Muscle of back (tissue), 13 donors: ENCODE data around the gene CCDC17. TPM values are rescaled to one million over a fixed set of nuclear protein-coding genes. Genes with fewer than 3 reads are reported as not detected.
A peak's percentile ranks its signal among the peaks of the same experiment; 100 is the strongest.

Source experiments
- DNase-seq, 3 donors: peaks; one replicate each; pipeline versions ENCODE4 v3.0.0 to v3.0.0-alpha.2; 2013
- long read RNA-seq, 9 donors: transcript quantifications; one replicate each; lab custom pipeline, GENCODE V29; 2026
- polyA plus RNA-seq, 10 donors: library from polyadenylated mRNA; unstranded; fragments of 120-200 nt; gene quantifications; one replicate each; pipeline ENCODE4 v1.2.1, GENCODE V29; 2013; ENCODE audit not compliant: insufficient read length in 10 of 10

The CCDC17 gene
- 1 to 10 TPM in 8 of 10 donors, under 1 TPM in 2; 0.55 to 3.0 (median 1.4) TPM for polyA plus RNA-seq
- long read RNA-seq, donor 1: 0 reads
- long read RNA-seq, donor 2: 0 reads
- long read RNA-seq, donor 3: 0 reads
- long read RNA-seq, donor 4: 0 reads
- long read RNA-seq, donor 5: 0 reads
- long read RNA-seq, donor 6: 0 reads
- long read RNA-seq, donor 7: 0 reads
- long read RNA-seq, donor 8: 0 reads
- long read RNA-seq, donor 9: 0 reads

DNA sequence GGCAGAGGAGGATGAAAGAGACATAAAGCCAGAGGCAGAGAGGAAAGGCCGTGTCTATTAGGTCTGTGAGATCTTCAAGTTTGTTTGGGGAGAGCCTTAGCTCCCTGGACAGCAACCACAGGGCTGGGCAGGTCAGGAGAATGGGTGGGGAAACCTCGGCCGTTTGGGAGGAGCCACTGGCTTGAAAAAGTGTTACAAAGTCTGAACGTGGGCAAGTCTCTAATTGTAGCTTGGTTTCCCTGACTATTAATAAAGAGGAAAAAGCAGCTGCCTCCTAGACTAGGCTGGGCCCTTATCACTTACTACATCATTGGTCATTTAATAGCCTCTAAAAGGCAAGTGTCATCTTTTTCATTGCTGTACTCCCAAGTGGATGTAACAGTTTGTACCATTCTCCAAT is at the start of gene CCDC17:
TSS of gene CCDC17 (minus strand) at position 83 of the 400 bp plus-strand sequence. CDS start 145 bp downstream, outside the sequence.
- peak in 1 of 3 donors; percentile 22 for DNase-seq

DNA sequence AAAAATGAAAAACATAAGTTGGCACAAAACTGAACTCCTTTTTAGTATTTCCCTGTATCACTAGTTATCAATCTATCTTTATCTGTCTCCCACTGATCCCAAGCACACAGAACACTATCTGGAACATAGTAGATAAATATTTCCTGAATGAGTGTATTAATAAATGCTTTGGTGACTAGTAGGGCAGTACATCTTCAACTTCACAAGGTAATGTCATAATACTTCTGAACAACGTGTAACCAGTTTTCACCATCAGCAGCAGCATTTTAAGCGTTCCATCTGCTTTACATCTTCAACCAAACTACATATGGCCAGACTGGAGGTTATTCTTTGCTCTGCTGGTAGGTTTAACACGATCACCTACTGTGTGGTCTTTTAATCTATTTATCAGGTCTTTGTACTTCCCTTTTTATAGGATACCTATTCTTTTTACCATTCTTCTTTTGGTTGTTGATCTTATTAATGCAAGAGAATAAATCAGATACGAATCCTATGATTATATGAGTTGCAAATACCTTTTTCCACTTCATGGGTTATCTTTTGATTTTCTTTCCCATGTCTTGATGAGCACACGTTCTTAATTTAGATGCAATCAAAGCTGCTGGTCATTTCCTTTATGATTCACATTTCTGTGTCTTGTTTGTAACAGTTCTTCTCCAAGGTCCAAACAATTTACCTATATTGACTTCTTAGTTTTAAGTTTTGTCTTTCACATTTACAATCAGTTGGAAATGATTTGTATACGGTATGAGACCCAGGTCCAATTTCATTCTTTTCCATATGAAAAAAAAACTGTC is 46.2 kb upstream of the CCDC17 start:
- DNase-seq: peak in 1 of 3 donors; percentile 14

DNA sequence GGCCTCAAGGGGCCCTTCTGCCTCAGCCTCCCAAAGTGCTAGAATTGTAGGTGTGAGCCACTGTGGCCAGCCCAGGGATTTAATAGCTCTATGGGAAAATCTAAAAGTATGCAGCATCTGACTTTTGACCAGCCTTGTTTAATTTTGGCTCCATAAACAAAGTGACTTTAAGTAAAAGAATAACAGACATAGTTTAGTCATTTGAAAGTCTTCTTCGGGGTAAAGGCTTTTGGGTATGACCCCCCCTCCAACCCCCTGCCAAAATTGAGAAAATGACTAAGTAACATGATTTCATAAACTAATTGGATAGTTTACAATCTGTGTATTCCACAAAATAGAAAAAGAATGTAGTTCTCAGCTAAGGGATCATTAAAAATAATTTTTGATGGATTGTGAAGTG is 45.5 kb upstream of the CCDC17 start:
- no peak for DNase-seq

DNA sequence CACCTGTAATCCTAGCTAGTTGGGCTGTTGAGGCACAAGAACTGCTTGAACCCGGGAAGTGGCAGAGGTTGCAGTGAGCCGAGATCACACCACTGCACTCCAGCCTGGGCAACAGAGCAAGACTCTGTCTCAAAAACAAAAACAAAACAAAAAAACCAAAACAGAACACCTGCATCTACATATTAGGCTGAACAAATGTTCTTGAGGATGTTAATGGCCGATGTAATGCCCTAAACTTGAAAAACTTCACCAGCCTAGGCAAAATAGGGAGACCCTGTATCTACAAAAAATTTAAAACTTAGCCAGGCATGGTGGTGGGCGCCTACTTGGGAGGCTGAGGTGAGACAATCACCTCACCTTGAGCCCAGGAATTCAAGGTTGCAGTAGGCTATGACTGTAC is 44.7 kb upstream of the CCDC17 start:
- DNase-seq: no peak

DNA sequence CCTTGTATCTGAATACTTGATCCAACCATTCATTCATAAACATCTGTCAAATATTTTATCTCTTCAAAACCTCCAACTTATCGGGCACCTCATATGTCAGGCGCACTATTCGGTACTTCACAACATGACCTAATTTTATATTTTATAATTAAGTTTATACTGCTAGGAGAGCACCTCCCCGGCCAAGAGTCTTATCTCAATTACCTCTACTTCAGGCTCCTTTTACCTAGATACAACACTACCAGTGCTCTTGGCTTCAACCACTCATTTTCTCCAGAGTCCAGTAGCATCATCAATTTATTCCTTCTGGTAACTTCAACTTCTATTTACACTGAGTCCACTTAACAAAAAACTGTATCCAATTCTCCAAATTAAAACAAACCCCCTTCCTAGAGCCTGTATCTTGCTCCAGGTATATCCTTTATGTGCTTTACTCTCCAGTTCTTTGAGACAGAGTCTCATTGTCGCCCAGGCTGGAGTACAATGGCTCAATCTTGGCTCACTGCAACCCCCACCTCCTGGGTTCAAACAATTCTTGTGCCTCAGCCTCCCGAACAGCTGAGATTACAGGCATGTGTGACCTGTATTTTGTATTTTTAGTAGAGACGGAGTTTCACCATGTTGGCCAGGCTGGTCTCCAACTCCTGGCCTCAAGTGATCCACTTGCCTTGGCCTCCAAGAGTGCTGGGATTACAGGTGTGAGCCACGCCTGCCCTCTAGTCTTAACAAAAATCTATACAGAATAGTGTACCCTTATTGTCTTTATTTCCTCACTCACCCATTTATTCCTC is 43.7 kb upstream of the CCDC17 start:
- no peak for DNase-seq

DNA sequence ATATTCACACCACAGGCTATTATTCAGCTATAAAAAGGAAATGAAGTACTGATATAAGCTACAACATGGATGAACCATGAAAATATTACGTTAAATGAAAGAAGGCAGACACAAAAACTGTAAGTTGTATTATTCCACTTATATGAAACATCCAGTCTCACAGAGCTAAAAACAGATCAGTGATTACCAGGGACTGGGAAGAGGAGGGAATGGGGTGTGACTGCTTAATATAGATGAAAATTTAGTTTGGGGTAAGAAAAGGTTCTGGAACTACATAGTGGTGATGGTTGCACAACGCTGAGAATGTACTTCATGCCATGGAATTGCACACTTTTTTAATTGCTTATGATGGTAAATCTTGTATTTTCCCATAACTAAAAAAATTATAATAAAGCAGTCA is 43.0 kb upstream of the CCDC17 start:
- DNase-seq: no peak

DNA sequence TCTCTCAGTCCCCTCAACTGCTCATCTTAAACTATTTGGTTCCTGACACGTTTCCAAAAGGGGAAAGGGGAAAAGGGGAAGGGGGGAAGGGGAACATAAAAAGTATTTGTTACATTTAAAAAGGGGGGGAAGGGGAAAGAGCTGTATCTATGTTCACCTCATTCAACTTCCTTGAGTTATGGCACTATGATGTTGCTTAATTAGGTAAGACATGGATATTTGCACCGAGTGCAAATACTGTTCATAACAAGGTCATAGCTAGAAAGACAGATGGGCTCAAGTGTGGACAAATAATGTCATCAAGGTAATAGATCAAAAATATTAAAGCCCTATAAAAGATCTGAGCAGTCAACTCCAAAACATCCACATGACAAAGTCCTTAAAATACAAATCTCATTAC is 36.5 kb upstream of the CCDC17 start:
- DNase-seq: no peak

DNA sequence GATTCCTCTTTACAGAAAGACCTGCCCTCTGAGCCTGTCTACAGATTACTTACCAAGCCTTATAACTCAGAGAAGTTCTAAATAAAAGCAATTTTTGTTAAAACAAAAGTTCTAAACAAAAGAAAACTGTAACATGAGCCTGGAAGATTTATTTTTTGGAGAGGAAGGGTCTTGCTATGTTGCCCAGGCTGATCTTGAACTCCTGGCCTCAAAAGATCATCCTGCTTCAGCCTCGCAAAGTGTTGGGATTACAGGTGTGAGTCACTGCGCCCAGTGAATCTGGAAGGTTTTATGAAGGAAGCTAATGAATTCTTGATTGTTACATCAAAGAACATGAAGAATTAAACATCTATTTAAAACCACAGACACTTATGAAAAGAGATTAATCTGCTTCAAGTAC is 35.4 kb upstream of the CCDC17 start:
- no peak for DNase-seq

DNA sequence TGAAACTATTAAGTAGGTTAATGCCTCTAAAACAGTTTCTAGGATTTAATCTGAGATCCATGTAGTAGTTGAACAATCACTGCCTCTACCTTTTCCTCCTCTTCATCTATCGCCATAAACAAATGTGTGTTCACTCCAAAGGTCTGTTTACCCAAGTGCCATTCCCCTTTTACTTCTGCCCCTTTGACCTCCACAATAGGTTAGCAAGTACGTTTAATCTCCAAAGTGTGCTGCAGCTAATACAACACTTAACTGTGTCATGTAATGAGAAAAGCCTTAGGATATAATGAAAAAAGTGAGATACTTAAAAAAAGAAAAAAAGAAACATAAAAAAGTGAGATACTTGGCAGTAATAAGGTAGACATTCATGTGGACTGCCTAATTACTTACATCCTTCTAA is 34.3 kb upstream of the CCDC17 start:
- DNase-seq: no peak

DNA sequence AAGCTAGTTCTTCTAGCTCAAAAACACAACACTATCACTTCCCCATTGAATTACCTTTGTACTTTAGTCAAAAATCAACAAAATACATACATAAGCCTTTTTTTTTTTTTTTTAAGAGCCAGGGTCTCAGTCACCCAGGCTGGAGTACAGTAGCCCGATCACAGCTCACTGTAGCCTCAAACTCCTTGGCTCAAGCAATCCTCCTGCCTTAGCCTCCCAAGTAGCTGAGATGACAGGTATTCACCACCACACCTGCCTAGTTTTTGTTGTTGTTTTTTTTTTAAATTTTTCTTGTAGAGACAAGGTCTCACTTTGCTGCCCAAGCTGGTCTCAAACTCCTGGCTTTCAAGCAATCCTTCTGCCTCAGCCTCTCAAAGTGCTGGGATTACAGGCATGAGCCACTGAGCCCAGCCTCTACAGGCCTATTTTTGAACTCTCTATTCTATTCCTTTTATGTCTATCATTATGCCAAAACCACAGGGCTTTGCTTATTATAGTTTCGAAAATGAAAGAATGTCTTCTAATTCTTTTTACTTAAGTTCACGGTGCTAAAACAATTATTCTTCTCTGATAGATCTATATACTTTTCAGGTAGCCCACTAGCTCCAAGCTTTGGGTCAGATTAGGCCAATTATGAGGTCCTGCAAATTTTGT is 32.8 kb upstream of the CCDC17 start:
- no peak for DNase-seq

DNA sequence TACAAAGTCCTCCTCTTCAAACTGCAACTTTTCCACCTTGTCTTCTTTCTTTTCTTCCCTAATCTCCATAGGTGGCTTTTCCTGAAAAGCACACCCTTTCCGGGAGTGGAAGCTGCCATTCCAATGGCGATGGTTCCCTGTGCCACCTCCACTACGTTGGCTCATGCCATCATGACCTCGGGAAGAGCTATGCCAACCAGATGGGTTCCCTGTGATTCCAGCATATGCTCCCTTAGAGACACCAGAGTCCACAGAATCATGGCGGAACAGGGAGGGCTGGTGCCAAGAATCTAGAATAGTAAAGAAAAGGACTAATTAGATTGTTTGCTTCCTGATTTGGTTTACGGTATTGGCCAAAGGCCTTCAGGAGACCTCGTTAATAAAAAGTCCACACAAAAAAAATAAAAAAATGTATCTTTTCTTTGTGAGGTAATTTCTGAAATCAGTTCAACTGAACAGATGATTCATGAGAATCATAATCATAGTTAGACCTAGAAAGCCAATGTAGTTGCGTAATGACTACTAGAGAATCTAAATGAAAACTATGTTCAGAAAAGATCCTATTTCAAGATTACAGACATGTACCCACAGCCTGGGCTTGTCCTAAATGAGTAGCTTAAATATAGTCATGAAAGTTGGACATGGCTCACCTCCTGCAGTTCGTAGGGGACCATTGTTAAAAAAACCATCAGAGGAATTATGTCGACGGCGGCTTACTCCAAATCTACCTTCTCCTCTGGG is 30.9 kb upstream of the CCDC17 start:
- DNase-seq: no peak

DNA sequence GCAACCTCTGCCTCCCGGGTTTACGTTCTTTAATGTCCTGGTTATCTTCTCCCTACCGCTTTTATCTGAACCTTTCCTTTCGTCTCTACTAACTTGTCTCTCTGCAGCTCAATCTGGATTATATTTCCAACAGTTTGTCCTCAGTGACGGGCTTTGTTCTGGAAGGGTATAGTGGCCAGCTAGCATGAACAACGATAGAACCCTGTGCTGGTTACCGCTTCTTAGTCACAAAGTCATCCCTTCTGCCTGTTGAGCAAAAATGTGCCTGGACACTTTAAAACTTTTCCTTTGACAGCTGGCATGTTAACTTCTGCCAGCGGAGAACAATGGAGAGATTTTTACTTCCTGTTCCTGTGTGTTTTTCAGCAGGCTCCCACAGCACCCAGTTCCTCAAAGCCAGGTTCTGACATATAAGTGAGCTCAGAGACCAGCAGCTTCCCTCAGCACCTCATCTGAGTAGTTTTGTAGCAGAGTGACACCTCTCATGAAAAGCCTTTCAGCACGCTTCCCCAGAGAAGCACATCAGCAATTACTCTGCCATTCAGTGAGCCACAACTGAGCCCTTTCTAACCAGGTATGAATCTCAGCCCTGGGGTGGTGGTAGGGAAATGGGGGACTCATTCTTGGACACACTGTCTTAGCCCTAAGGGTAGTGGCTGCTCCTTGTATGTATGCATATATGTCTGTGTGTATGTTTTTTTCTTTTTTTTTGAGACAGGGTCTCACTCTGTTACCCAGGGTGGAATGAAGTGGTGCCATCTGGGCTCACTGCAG is 23.6 kb upstream of the CCDC17 start:
- DNase-seq: peak in 1 of 3 donors; percentile 30

DNA sequence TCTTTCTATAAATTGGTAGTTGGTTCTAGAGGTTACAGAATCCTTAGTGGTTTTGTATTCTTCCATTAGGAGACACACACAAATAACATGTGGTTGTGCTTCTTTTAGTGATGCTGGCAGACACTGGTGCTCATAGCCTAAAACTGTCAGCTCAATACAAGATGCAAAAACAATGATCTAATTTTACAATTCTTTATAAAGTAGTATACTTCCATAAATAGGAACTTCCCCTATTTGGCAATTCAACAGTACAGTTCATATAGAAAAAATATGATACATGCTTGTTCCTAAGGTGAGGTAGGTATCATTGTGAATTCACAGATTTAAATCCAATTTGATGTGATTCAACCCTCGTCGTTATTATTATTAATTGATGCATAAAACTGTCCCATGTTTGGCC is 20.8 kb upstream of the CCDC17 start:
- DNase-seq: no peak

DNA sequence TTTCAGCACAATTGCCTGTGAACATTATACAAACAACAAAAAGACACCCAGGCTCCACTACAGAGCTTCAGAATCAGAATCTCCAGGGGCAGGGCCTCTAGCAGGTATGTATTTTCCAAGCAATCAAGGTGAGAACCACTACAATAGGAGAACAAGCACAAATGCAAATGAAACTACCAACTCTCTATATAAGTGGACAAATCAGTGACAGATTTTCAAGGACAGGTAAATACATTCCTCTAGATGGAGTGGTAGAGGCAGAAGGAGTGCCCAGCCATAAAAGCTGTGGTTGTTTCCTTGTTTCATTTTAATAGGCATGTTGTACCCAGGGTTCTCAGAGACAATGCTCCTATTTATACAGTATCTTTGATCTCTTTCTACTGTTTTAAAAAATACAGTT is 20.1 kb upstream of the CCDC17 start:
- no peak for DNase-seq

DNA sequence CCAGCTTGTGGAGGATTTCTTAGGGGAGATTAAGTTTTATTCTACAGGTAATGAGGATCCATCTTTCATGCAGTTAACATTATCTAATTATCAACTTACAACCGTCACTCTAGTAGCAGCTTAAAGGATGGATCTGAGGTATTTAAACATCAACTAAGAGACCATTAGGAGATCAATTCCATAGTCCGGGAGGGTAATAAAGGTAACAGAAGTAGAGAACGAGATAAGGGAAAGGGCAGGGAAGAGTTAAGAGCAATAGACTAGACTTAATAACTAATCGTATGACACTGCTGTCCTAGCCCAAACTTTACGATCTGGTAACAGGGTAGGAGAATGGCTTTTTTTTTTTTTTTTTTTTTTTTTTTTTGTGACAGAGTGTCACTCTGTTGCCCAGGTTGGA is 19.5 kb upstream of the CCDC17 start:
- DNase-seq: no peak

DNA sequence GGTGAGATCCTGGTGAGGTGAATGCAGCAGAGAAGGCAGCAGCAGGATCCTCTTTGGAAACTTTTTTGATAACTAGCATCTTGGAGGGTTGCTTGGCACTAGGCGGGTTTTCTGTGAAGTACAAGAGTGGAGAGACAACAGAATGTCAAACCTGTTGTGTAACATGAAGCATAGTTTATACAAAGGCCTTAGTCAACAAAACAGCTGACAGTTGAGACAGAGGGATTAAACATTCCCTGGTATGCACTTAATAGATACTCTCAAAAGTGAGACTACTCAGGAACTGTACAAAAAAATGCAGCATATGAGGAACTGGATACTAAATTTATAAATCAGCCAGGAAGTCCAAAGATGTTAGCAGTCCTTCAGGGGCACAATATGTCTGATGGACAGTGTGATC is 16.4 kb upstream of the CCDC17 start:
- no peak for DNase-seq

DNA sequence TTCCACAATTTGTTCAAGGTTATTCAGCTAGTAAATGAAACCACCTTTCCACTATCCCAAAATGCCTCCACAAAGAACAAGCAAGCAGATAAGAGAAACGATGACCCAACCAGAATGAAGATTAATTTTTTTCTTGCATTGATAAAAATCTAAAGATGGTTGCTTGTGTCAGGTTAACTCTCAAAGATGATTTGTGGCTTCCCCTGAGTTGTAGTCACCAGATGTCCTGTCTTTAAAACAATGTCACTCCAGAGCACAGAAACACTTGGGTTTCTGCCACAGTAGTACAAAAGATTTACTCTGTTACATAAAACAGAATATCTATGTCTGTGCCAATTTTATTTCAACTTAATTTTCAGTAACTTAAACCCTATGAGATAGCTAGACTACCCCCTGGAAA is 11.4 kb upstream of the CCDC17 start:
- DNase-seq: no peak

DNA sequence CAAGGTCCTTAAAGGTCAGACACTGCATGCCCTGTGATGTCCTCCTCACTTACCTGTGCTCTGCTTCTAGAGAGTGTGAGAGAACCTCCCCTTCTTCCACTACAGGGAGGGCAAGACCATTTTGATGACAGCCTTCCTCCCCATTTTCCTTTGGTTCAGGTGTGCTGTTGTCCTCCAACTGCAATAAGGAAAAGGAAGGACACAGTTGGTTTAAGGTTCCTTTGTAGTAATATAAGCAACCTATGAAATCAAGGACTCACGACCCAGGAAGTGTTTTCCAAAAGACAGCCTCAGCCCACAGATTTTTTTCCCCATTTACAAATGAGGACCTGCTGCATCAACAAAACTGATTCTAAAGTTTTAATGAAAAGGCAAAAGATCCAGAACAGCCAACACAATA is 6.6 kb upstream of the CCDC17 start:
- no peak for DNase-seq

DNA sequence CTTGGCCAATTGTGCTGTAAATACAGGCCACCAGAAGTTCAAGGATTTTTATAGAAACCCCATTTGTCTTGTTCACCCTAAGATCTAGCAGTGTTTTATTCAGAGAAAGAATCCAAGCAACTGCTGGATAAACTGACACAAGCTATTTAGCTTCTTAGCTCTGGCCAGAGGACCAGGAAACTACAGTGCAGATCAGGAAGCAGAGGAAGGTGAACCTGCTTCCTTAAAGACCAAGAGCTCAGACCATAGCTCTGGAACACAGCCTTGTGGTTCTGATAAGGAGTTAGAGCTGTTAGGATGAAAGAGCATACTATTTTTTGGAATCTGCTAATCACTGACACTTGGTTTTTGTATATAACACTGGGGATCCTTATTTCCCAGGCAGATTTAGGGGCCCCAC is 5.2 kb upstream of the CCDC17 start:
- DNase-seq: no peak

DNA sequence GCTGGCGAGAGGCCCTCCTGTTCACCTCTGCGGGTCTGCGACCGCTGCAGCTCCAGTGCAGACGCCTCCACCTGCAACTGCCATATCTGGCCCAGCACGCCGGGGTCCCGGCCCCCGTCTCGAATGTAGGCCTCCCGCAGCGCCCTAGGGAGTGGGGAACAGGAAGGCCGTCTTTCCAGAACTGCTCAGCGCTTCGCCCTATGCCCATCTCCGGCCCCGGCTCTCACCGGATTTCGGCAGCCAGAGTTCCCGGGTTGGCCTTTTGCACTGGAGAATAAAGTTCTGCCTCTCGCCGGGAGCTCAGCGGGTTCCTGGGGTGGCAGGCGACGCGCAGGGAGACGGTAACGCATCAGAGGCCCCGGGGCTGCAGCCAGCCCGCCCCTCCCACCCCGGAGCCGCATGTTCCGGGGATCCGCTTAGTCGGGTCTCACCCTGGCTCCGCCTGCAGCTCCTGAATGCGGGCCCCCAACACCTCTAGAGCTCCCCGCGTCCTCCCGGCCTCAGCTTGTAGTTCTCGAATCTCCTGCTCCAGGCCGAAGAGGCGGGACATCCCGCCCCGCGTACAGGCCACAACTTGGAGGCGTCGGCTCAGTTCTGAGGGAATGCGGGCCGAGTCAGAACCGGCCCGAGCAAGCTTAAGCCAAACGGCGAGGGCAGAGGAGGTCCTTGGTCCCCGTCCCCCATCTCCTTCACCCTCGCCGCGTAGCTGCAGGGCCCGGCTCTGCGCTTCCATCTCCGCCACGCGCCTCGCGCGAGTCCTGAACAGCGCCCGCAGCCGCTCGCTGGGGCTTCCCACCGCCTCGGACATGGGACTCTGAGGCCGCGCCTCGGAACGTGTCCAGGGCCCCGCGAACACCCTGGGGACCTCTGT is 1.1 kb downstream of the CCDC17 start:
- DNase-seq: peak; percentile 9 to 83 (median 34)
